ENCODE data around the gene ITGB1. TPM values are rescaled to one million over a fixed set of nuclear protein-coding genes. Genes with fewer than 3 reads are reported as not detected.

The ITGB1 gene
- total RNA-seq, 1 experiment from 2014 or later, result 317 TPM

DNA sequence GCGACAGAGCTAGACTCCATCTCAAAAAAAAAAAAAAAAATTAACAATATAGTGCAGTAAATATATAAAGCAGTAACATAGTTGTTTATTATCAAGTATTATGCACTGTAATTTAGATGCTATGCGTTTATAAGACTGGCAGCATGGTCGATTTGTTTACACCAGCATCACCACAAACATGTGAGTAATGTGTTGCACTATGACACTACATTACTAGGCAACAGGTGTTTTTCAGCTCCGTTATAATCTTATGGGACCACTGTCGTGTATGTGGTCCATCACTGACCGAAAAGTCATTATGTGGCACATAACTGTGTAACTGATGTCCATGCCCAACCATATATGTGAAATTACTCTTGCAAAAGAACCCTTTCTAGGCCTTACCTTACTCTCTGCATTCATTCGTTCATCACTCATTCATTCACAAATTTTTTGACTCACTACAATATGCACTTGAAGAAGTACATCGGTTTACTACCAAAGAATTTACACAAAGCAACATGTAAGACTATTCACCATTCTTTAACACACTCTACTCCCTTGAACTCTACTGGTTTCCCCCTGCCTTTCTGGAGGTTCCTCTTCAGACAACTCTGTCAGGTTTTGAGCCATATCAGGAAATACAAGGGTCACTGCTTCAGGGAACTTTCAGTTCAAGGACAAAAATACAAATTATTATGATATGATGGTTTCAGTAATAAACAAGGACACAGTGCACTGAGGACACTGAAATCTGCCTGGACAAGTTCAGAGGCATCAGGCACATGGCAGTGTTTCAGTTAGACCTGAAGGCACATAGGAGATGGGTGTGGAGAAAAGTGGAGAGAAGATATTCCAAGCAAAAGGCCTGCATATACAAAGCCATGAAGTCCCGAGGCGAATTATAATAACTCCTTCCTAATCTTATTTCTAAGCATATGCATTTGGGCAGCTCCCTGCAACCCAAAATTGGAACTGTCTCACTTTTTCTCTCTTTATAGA is 17.4 kb downstream of the ITGB1 start:
- POLR2A ChIA-PET, result interaction anchor here (0.5 to 1.3 kb wide), 2 partner anchors 14 to 48 kb away, joined by 4 to 5 read pairs; no protein-coding TSS in a partner anchor
- ATAC-seq, result no peak
- H3K4me1 Mint-ChIP-seq, result peaks cover 74% of the 10 kb centered on the region

DNA sequence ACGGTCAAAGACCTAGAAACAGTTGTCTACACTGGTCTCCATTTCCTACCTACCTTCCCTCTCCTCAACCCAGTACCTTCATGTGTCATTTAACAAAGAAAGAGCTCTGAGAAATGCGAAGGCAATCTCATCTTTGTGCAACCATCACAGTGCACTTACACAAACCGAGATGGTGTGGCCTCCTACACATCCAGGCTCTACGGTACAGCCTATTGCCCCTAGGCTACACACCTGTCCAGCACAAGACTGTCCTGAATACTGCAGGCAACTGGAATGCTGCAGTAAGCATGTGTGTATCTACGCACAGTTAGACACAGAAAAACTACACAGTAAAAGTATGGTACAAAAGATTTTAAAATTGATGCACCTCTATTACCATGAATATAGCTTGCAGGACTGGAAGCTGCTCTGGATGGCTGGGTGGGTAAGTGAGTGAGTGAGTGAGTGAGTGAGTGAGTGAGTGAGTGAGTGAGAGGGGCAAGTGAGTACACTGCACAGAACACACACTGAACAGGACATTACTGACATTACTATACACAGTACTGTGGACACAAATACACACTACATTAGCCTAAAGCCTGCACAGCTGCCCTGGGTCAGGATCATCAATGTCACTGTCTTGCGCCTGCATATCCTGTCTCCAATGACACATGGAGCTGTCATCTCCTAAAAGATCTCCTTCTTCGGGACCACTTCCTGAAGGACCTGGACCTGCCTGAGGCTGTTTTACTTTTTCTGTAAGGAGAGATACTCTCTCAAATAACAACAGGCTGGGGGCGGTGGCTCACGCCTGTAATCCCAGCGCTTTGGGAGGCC is 18.5 kb downstream of the ITGB1 start:
- Mint-ChIP-seq H3K4me3 (no peak overlapping the region), H3K36me3 (peaks cover 11% of the 10 kb centered on the region), H3K27me3 (ENCODE audit: low read depth) (no peaks in the 10 kb centered on the region), H3K4me1 (peaks cover 65% of the 10 kb centered on the region), H3K27ac (peak overlapping the region; percentile 14; the same call in 1 of the 2 replicates), H3K9me3 (no peaks in the 10 kb centered on the region)
- ChIA-PET POLR2A (no interaction called here), CTCF (interaction anchor here (1.1 to 1.3 kb wide), 3 partner anchors 11 to 69 kb away, joined by 3 to 5 read pairs (median 3); no protein-coding TSS in a partner anchor)
- ATAC-seq (no peak), DNase-seq (ENCODE audit: low spot score) (no peak)
- no peak for TF ChIP-seq NFATC4 (CRISPR knock-in tag; IDR thresholded peaks at IDR 0.05)
- TF ChIP-seq CREB1 (CRISPR knock-in tag; IDR thresholded peaks at IDR 0.05), result no peak
- TF ChIP-seq, protein P1, sequence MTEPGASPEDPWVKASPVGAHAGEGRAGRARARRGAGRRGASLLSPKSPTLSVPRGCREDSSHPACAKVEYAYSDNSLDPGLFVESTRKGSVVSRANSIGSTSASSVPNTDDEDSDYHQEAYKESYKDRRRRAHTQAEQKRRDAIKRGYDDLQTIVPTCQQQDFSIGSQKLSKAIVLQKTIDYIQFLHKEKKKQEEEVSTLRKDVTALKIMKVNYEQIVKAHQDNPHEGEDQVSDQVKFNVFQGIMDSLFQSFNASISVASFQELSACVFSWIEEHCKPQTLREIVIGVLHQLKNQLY (CRISPR knock-in tag; IDR thresholded peaks at IDR 0.05), result no peak
- TF ChIP-seq, protein P2, sequence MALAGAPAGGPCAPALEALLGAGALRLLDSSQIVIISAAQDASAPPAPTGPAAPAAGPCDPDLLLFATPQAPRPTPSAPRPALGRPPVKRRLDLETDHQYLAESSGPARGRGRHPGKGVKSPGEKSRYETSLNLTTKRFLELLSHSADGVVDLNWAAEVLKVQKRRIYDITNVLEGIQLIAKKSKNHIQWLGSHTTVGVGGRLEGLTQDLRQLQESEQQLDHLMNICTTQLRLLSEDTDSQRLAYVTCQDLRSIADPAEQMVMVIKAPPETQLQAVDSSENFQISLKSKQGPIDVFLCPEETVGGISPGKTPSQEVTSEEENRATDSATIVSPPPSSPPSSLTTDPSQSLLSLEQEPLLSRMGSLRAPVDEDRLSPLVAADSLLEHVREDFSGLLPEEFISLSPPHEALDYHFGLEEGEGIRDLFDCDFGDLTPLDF (CRISPR knock-in tag; IDR thresholded peaks at IDR 0.05), result no peak
- TF ChIP-seq, protein P3, sequence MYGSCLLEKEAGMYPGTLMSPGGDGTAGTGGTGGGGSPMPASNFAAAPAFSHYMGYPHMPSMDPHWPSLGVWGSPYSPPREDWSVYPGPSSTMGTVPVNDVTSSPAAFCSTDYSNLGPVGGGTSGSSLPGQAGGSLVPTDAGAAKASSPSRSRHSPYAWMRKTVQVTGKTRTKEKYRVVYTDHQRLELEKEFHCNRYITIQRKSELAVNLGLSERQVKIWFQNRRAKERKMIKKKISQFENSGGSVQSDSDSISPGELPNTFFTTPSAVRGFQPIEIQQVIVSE (CRISPR knock-in tag; IDR thresholded peaks at IDR 0.05; ENCODE audit: borderline replicate concordance), result no peak
- no peak for TF ChIP-seq SP1 (CRISPR knock-in tag; conservative IDR thresholded peaks at IDR 0.05)
- no peak for TF ChIP-seq KAT7 (CRISPR knock-in tag; IDR thresholded peaks at IDR 0.05; ENCODE audit: borderline replicate concordance)
- no peak for TF ChIP-seq ZNF396 (CRISPR knock-in tag; IDR thresholded peaks at IDR 0.05; ENCODE audit: borderline replicate concordance)
- no peak for TF ChIP-seq JUN (CRISPR knock-in tag; IDR thresholded peaks at IDR 0.05)
- TF ChIP-seq ELF4 (CRISPR knock-in tag; IDR thresholded peaks at IDR 0.05; ENCODE audit: low read depth), result no peak
- TF ChIP-seq, protein P4, sequence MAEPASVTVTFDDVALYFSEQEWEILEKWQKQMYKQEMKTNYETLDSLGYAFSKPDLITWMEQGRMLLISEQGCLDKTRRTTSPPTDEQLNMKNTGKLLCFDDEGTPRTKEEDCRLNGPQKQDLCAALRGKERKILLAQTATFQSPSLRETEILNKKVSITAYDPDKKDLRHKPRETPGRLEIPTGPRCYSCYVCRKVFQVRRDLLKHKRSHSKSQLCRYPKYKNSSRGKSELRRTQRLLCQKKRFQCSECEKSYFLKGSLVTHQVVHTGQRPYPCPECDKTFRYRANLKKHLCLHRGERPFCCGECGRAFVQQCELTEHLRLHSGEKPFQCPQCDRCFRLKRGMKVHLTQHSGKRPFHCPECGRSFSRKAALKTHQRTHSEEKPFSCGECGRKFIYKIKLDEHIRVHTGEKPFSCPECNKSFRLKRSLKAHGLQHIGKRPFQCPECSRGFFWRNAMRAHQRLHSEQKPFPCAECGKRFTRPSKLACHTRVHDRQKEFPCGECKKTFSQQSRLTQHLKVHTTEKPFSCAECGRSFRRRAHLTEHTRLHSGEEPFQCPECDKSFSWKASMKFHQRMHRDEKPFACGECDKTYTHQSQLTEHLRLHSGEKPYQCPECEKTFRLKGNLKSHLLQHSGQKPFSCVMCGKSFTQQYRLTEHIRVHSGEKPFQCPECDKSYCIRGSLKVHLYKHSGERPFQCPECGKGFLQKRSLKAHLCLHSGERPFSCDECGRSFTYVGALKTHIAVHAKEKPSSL (CRISPR knock-in tag; conservative IDR thresholded peaks at IDR 0.05), result no peak
- no peak for TF ChIP-seq ZNF423 (CRISPR knock-in tag; IDR thresholded peaks at IDR 0.05)
- no peak for TF ChIP-seq TEAD1 (CRISPR knock-in tag; IDR thresholded peaks at IDR 0.05)
- no peak for TF ChIP-seq FOXK1 (CRISPR knock-in tag; IDR thresholded peaks at IDR 0.05)
- no peak for TF ChIP-seq NR1H2 (CRISPR knock-in tag; IDR thresholded peaks at IDR 0.05)

More for the DNA sequence above, 17.4 kb downstream of the ITGB1 start:
- TF ChIP-seq ZNF317 (CRISPR knock-in tag; IDR thresholded peaks at IDR 0.05; ENCODE audit: borderline replicate concordance, low read depth) (no peak), MYBL2 (CRISPR knock-in tag; IDR thresholded peaks at IDR 0.05) (no peak), TCF7 (CRISPR knock-in tag; IDR thresholded peaks at IDR 0.05; ENCODE audit: low read depth) (no peak), EMX1 (CRISPR knock-in tag; IDR thresholded peaks at IDR 0.05) (no peak), OVOL2 (CRISPR knock-in tag; IDR thresholded peaks at IDR 0.05; ENCODE audit: borderline replicate concordance) (no peak), GRHL2 (CRISPR knock-in tag; IDR thresholded peaks at IDR 0.05; ENCODE audit: insufficient replicate concordance, severe bottlenecking) (no peak), ZNF671 (CRISPR knock-in tag; IDR thresholded peaks at IDR 0.05) (no peak), NR2C2 (CRISPR knock-in tag; IDR thresholded peaks at IDR 0.05) (no peak), IRF2 (CRISPR knock-in tag; IDR thresholded peaks at IDR 0.05; ENCODE audit: borderline replicate concordance, low read depth) (no peak), ZNF219 (CRISPR knock-in tag; IDR thresholded peaks at IDR 0.05; ENCODE audit: borderline replicate concordance) (no peak), ELF4 (CRISPR knock-in tag; IDR thresholded peaks at IDR 0.05; ENCODE audit: low read depth) (no peak), KAT7 (CRISPR knock-in tag; IDR thresholded peaks at IDR 0.05; ENCODE audit: borderline replicate concordance) (no peak), JUN (CRISPR knock-in tag; IDR thresholded peaks at IDR 0.05) (no peak), ZNF416 (CRISPR knock-in tag; IDR thresholded peaks at IDR 0.05) (no peak)
- TF ChIP-seq, protein P5, sequence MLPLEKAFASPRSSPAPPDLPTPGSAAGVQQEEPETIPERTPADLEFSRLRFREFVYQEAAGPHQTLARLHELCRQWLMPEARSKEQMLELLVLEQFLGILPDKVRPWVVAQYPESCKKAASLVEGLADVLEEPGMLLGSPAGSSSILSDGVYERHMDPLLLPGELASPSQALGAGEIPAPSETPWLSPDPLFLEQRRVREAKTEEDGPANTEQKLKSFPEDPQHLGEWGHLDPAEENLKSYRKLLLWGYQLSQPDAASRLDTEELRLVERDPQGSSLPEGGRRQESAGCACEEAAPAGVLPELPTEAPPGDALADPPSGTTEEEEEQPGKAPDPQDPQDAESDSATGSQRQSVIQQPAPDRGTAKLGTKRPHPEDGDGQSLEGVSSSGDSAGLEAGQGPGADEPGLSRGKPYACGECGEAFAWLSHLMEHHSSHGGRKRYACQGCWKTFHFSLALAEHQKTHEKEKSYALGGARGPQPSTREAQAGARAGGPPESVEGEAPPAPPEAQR (CRISPR knock-in tag; IDR thresholded peaks at IDR 0.05), result no peak
- TF ChIP-seq, protein P6, sequence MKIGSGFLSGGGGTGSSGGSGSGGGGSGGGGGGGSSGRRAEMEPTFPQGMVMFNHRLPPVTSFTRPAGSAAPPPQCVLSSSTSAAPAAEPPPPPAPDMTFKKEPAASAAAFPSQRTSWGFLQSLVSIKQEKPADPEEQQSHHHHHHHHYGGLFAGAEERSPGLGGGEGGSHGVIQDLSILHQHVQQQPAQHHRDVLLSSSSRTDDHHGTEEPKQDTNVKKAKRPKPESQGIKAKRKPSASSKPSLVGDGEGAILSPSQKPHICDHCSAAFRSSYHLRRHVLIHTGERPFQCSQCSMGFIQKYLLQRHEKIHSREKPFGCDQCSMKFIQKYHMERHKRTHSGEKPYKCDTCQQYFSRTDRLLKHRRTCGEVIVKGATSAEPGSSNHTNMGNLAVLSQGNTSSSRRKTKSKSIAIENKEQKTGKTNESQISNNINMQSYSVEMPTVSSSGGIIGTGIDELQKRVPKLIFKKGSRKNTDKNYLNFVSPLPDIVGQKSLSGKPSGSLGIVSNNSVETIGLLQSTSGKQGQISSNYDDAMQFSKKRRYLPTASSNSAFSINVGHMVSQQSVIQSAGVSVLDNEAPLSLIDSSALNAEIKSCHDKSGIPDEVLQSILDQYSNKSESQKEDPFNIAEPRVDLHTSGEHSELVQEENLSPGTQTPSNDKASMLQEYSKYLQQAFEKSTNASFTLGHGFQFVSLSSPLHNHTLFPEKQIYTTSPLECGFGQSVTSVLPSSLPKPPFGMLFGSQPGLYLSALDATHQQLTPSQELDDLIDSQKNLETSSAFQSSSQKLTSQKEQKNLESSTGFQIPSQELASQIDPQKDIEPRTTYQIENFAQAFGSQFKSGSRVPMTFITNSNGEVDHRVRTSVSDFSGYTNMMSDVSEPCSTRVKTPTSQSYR (CRISPR knock-in tag; IDR thresholded peaks at IDR 0.05), result no peak
- H3K4me3 Mint-ChIP-seq, result no peak overlapping the region
- peaks cover 3% of the 10 kb centered on the region for H3K36me3 Mint-ChIP-seq
- DNase-seq (ENCODE audit: low spot score), result no peak
- H3K27ac Mint-ChIP-seq, result peak overlapping the region; percentile 67; the same call in 1 of the 2 replicates
- H3K9me3 Mint-ChIP-seq, result no peaks in the 10 kb centered on the region
- H3K27me3 Mint-ChIP-seq (ENCODE audit: low read depth), result no peaks in the 10 kb centered on the region
- CTCF ChIA-PET, result interaction anchor here (1.1 kb wide), 1 partner anchor 16 kb away, joined by 3 read pairs; no protein-coding TSS in a partner anchor

All from WTC11 (cell line).